ENCODE results near the gene CALML3. TPM values are rescaled to one million over a fixed set of nuclear protein-coding genes. Genes with fewer than 3 reads are reported as not detected.
"Not testable (repeated sequence)": the region's sequence is repeated elsewhere in the genome, so short reads cannot be mapped to it uniquely, and the experiment has no call there.

Gene CALML3
- total RNA-seq: not detected in 2 replicates
- not detected in 2 replicates for polyA plus RNA-seq
- not detected in 2 replicates for polyA plus RNA-seq (2012)
- not detected in 2 replicates for polyA minus RNA-seq (ENCODE audit: low replicate concordance)

- no peak within 1 kb of the TSS for H3K4me2 ChIP-seq (ENCODE audit: extremely low read depth, insufficient read depth, low read length)
- H3K9ac ChIP-seq (ENCODE audit: insufficient read depth, low read length): no peak within 1 kb of the TSS
- H3K4me1 ChIP-seq (ENCODE audit: control insufficient read depth, extremely low read depth, insufficient read depth, low read length): no peaks in the 10 kb centered on the region
- H3K36me3 ChIP-seq (ENCODE audit: control insufficient read depth, insufficient read depth, low read length): no peaks in the 10 kb centered on the region
- H3K79me2 ChIP-seq (ENCODE audit: control insufficient read depth, insufficient read depth, low read length): no peaks in the 10 kb centered on the region
- no peak for DNase-seq (ENCODE audit: low read depth in 2 of 2)
- no peak within 1 kb of the TSS for H3K27ac ChIP-seq (ENCODE audit: insufficient read depth, low read length)
- H3K9me3 ChIP-seq (ENCODE audit: control insufficient read depth, insufficient read depth, low read depth, low read length): no peaks in the 10 kb centered on the region
- TF ChIP-seq CTCF (conservative IDR thresholded peaks at IDR 0.05 in 1 of 2, IDR thresholded peaks at IDR 0.05 in 1 of 2; ENCODE audit: low read depth in 1 of 2, low read length in 2 of 2): no peak
- no peak for TF ChIP-seq EZH2 (IDR thresholded peaks at IDR 0.05; ENCODE audit: low read length, missing control alignments)
- H3K4me3 ChIP-seq (replicated peaks in 1 of 4; ENCODE audit: control extremely low read depth in 1 of 4, insufficient read depth in 1 of 4, low read depth in 3 of 4, low read length in 4 of 4): no peak within 1 kb of the TSS
- no peaks in the 10 kb centered on the region for H3K27me3 ChIP-seq (ENCODE audit: control insufficient read depth, insufficient read depth, low read length)
- no peak within 1 kb of the TSS for H2AFZ ChIP-seq (ENCODE audit: low read length)
- H4K20me1 ChIP-seq (ENCODE audit: control insufficient read depth, extremely low read depth, insufficient read depth, low read length): no peaks in the 10 kb centered on the region
Observed at GRCh38 chr10:5524641-5525560, at the start of gene CALML3. Gene CALML3 (plus strand): TSS chr10:5524961. CDS start chr10:5525086, 125 bp downstream.

GRCh38 chr10:5475088-5475487, 49.7 kb upstream of the CALML3 start:
- not testable (repeated sequence) for H3K36me3 ChIP-seq (ENCODE audit: control insufficient read depth, insufficient read depth, low read length); H3K27me3 ChIP-seq (ENCODE audit: control insufficient read depth, insufficient read depth, low read length); H3K9me3 ChIP-seq (ENCODE audit: control insufficient read depth, insufficient read depth, low read depth, low read length); DNase-seq (ENCODE audit: low read depth in 2 of 2); H3K4me2 ChIP-seq (ENCODE audit: extremely low read depth, insufficient read depth, low read length); H3K9ac ChIP-seq (ENCODE audit: insufficient read depth, low read length); H2AFZ ChIP-seq (ENCODE audit: low read length); H3K4me1 ChIP-seq (ENCODE audit: control insufficient read depth, extremely low read depth, insufficient read depth, low read length); H3K79me2 ChIP-seq (ENCODE audit: control insufficient read depth, insufficient read depth, low read length); H4K20me1 ChIP-seq (ENCODE audit: control insufficient read depth, extremely low read depth, insufficient read depth, low read length); H3K4me3 ChIP-seq (replicated peaks in 1 of 4; ENCODE audit: control extremely low read depth in 1 of 4, insufficient read depth in 1 of 4, low read depth in 3 of 4, low read length in 4 of 4); H3K27ac ChIP-seq (ENCODE audit: insufficient read depth, low read length)

GRCh38 chr10:5475974-5476807, 48.6 kb upstream of the CALML3 start:
- not testable (repeated sequence) for H3K9me3 ChIP-seq (ENCODE audit: control insufficient read depth, insufficient read depth, low read depth, low read length); H3K27ac ChIP-seq (ENCODE audit: insufficient read depth, low read length); H3K9ac ChIP-seq (ENCODE audit: insufficient read depth, low read length); H3K4me2 ChIP-seq (ENCODE audit: extremely low read depth, insufficient read depth, low read length); H2AFZ ChIP-seq (ENCODE audit: low read length); H3K4me1 ChIP-seq (ENCODE audit: control insufficient read depth, extremely low read depth, insufficient read depth, low read length); H3K27me3 ChIP-seq (ENCODE audit: control insufficient read depth, insufficient read depth, low read length); DNase-seq (ENCODE audit: low read depth in 2 of 2); H3K36me3 ChIP-seq (ENCODE audit: control insufficient read depth, insufficient read depth, low read length); H3K79me2 ChIP-seq (ENCODE audit: control insufficient read depth, insufficient read depth, low read length); H4K20me1 ChIP-seq (ENCODE audit: control insufficient read depth, extremely low read depth, insufficient read depth, low read length); H3K4me3 ChIP-seq (replicated peaks in 1 of 4; ENCODE audit: control extremely low read depth in 1 of 4, insufficient read depth in 1 of 4, low read depth in 3 of 4, low read length in 4 of 4)
